Fibroblast of skin of right quadriceps (primary cell): ENCODE measurements around the gene CHD9.
"Not testable (repeated sequence)": the region's sequence is repeated elsewhere in the genome, so short reads cannot be mapped to it uniquely, and the experiment has no call there.

Source experiments
- DNase-seq: peaks from one replicate; pipeline ENCODE4 v3.0.0-alpha.2; 2013

Gene CHD9

GRCh38 chr16:53051255-53051654, 3.5 kb upstream of the CHD9 start:
- DNase-seq = not testable (repeated sequence)

- peak; percentile 71 for DNase-seq
Observed at GRCh38 chr16:53052519-53053501, 2.0 kb upstream of the CHD9 start, which contains the start of gene CHD9NB. Gene CHD9NB (minus strand): TSS chr16:53052897. CDS start chr16:53044158, 8,739 bp downstream.

- DNase-seq = peak; percentile 18
Observed at GRCh38 chr16:53053967-53054669, 673 bp upstream of the CHD9 start.

DNA sequence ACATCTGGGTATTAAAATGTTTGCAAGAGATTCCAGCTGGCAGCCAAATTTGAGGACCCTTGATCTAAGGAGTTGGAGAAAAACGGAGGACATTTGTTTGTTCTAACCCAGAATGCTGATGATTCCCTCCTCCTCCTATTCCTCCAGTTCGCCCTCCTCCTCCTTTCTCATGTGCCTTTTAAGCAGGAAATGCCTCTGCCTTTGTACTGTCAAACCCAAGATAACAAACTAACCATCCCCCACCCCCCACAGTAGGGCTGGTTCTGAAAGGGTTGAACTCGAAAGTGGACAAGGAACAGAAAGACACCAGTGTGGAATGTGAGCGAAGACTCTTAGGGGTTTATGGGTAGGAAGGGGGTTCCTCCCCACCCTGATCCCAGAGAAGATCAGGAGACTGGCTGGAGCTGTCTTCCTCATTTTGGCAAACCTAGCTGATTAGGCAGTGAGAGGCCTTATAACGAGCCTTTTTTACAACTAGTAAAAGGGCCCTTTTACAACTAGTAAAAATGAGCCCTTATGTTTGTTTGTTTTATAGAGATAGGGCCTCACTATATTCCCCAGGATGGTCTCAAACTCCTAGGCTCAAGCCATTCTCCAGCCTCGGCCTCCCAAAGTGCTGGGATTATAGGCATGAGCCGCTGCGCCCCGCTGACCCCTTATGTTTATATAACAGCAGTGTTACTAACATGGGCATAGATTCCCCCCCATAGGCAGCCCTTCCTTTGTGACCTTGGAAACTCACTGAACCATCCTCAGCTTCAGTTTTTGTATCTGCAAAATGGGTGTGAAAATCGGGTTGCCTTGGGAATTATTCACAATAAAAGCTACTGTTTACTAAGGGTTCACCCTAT, 975 bp downstream of the CHD9 start:
- DNase-seq = peak; percentile 73

GRCh38 chr16:53056392-53056881, 1.6 kb downstream of the CHD9 start:
- DNase-seq = peak; percentile 46

DNA sequence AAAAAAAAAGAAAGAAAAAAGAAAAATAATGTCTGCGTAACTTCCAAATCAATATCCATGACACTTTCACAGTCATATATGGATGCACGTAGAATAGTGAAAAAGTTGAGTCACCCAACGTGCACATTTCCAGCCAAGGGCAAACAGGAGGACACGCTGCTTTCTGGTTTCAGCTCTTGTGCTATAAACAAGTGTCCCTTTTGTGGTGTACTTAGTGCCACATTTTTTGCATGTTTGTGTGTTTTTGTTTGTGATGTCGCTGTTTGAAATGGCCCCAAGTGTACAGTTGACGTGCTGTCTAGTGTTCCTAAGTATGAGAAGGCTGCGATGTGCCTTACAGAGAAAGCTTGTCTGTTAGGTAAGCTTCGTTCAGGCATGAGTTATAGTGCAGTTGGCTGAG, 2.9 kb downstream of the CHD9 start:
- no peak for DNase-seq

- no peak for DNase-seq
Observed at GRCh38 chr16:53058441-53058840, 3.6 kb downstream of the CHD9 start.

GRCh38 chr16:53058882-53059281, 4.1 kb downstream of the CHD9 start:
- DNase-seq = no peak

- DNase-seq = no peak
Observed at GRCh38 chr16:53059672-53060071, 4.9 kb downstream of the CHD9 start.

- DNase-seq = no peak
Observed at GRCh38 chr16:53061256-53061655, 6.5 kb downstream of the CHD9 start.

DNA sequence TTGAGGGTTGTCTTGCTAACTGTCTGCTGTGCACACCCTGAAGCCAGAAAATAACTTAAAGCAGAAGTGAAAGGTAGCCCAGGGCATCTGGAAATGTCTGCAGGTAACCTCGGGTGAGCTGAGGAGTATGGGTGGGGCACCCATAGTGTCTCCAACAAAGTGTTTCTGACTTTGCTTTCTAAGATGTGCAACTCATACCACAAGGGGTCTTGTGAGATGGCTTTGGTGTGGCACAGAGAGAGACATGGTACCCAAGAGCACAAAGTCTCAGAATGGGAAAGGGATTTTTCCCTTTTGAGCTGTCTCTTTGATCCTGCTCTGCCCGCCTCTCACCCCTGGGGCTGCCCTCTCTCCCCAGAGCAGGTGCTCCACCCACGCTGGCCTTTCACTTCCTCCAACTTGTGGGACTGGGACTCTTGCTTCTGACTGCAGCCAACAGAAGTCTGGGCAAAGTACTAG, 6.9 kb downstream of the CHD9 start:
- DNase-seq = no peak

- no peak for DNase-seq
Observed at GRCh38 chr16:53064081-53064578, 9.3 kb downstream of the CHD9 start.

DNA sequence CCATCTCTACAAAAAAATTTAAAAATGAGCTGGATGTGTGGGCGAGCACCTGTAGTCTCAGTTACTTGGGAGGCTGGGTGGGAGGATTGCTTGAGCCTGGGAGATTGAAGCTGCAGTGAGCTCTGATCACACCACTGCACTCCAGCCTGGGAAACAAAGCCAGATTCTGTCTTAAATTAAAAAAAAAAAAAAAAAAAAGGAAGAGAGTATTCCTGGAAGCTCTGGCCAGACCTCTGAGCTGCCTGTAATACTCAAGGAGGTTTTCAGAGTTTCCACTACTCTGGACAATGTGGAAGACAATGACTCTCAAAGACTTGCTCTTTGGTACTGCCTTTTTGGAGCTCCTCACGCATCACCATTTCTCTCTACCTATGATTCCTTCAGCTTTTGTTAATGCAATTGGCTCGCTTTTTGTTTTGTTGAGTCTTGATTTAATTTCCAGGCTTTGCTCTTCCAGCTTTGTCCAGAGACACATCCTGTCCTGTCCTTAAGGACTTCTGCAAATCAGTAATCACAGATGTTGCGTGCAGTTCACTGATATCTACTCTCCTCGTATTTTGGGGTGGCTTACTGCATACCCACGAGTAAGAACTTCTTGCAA, 10.8 kb downstream of the CHD9 start:
- no peak for DNase-seq

- DNase-seq = no peak
Observed at GRCh38 chr16:53067675-53068074, 12.9 kb downstream of the CHD9 start.

- no peak for DNase-seq
Observed at GRCh38 chr16:53068423-53068833, 13.6 kb downstream of the CHD9 start.

- no peak for DNase-seq
Observed at GRCh38 chr16:53069772-53070171, 15.0 kb downstream of the CHD9 start.

- no peak for DNase-seq
Observed at GRCh38 chr16:53071748-53072301, 17.0 kb downstream of the CHD9 start.

DNA sequence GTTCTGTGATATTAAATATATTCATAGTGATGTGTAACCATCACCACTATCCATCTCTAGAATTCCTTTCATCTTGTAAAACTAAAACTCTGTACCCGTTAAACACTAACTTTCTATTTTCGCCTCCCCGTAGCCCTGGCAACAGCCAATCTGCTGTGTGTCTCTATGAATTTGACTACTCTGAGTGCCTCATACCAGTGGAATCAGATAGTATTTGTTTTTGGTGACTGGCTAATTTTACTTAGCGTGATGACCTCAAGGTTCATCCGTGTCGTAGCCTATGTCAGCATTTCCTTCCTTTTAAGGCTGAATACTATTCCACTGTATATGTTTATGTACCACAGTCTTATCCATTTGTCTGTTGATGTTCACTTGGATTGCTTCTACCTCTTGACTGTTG, 18.2 kb downstream of the CHD9 start:
- DNase-seq = no peak

GRCh38 chr16:53074296-53074695, 19.5 kb downstream of the CHD9 start:
- not testable (repeated sequence) for DNase-seq

DNA sequence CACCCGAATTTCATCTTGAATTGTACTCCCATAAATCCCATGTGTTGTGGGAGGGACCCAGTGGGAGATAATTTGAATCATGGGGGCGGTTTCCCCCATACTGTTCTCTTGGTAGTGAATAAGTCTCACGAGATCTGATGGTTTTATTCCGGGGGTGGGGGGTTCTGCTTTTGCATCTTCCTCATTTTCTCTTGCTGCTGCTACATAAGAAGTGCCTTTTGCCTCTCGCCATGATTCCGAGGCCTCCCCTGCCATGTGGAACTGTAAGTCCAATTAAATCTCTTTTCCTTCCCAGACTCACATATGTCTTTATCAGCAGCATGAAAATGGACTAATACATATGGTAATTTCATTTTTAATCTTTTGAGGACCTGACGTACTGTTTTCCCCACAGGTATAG, 20.7 kb downstream of the CHD9 start:
- DNase-seq = not testable (repeated sequence)

- DNase-seq = no peak
Observed at GRCh38 chr16:53078247-53078646, 23.5 kb downstream of the CHD9 start.
